Tracheal epithelial cell (primary cell): ENCODE results near the gene FXYD3. TPM values are rescaled to one million over a fixed set of nuclear protein-coding genes. Genes with fewer than 3 reads are reported as not detected.

Experiments used
- total RNA-seq: library from RNA; depleted of rRNA; stranded (reverse); fragments of >200 nt; gene quantifications from 2 replicates; pipeline ENCODE4 v1.2.1, GENCODE V29; 2014

FXYD3 gene, protein sequence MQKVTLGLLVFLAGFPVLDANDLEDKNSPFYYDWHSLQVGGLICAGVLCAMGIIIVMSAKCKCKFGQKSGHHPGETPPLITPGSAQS
- total RNA-seq, result 346 and 846 TPM in 2 replicates

DNA sequence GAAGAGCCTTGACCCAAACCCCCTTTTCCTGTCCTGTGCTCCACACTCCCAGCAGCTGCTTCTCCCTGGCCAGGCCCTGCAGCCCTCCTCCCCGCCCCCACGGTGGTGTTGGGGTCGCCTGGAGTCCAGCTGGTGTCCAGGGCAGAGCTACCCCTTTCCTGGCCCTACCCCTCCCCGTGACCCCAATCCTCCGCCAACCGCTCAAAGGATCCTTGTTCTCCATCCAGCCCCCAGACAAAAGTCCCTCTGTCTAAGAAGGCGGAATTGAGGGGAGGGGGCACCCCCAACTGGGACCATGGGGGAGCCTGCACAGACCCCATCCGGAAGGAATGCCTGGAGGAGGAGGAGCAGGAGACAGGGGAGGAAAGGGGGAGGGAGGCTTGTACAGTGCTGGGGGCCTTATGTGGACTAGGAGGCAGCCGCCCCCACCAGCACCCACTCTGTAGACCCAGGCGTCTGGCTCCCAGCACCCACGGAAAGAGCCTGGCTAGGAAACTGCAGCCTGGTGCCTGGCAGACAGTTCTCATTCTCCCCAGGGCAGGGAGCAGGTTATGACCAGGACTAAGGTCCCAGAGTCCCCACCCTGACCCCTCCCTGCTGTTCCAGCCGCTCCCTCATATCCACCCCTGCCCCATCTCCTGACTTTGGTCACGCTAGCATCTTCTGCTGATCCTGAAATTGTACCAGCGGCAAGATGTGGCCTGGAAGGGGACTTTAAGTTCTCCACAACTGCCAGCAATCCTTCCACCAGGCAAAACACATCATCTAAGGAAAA is at the start of gene FXYD3:
TSS of gene FXYD3 (plus strand) at position 647 of the 775 bp plus-strand sequence. CDS start 3,554 bp downstream, outside the sequence.

DNA sequence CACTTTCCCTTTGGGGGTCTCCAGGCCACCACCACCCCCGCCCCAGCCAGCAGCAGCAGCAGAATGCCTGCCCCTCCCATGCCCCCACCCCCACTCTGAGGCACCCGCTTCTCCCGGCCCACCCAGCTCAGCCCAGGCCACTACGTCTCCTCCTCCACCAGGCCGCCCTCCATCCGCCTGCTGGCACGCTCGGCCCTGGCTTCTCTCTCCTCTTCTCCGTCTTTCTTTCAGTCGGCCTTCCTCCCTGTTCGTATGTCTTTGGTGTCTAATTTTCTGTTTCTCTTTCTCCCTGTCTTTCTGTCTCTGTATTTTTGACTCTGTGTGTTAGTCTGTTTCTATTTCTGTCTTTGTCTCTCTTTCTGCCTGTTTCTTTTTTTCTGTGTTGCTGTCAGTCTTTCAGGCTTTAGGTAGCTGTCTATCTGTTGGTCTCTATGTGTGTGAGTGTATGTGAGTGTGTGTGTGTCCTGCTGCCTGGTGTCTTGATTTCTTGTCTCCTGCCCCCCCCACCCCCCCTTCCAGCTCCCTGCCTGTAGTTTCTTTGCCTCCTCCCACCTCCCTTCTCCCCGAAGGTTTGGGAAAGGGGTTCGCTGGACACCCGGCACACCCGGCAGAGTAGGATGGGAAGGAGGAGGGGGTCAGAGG is 19.1 kb downstream of the FXYD3 start, which contains the start of gene LGI4:
TSS of gene LGI4 (minus strand) at position 459 of the 642 bp plus-strand sequence. CDS start at position 80, 379 bp downstream.

DNA sequence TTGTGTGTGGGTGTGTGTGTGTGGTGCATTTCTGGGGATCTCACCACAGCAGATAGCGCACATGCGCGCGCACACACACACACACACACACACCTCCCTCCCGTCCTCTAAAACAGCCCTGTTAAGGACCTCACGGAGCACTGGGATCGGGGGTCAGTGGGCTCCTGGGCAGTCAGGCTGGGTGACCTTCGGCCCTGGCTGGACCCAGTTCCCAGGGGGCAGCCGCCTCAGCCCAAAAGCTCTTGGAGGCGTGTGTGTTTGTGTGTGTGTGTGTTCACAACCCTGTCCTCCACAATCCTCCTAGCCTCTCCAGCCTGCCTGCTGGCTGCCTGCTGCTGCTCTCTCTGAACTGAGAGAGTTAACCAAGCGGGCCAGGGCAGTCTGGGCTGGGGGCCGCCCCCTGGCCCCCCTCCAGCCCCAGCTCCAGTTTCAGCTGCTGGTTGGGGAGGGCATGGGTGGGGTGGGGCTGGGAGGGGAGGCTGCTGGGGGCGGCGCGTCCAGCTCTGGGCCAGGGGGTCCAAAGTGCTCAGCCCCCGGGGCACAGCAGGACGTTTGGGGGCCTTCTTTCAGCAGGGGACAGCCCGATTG is 22.8 kb downstream of the FXYD3 start, which contains the start of gene FXYD1:
TSS of gene FXYD1 (plus strand) at position 520 of the 588 bp plus-strand sequence. CDS start 1,256 bp downstream, outside the sequence.

DNA sequence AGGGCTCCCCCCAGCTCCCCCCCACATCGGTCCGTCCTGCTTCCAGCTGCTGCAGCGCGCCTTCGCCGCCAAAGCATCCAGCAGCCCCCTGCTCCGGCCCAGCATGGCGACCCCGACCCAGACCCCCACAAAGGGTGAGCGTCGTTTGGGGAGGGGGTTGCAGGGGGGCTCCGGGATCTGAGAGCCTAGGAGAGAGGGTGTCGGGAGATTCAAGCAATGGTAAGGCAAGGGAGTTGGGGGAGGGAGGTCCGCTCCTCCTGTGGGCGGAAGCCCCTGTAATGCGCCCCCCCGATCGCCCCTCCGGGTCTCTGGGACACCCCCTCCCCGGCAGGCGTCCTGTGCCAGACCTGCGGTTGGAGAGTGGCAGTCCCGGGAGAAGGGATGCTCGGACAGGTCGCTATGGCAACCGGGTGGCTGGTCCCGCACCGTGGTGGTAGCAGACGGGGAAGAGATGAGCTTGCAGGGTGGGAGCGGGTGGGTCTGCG is 27.6 kb downstream of the FXYD3 start, which contains the start of gene FXYD7:
TSS of gene FXYD7 (plus strand) at position 25 of the 485 bp plus-strand sequence. CDS start at position 104, 79 bp downstream.

DNA sequence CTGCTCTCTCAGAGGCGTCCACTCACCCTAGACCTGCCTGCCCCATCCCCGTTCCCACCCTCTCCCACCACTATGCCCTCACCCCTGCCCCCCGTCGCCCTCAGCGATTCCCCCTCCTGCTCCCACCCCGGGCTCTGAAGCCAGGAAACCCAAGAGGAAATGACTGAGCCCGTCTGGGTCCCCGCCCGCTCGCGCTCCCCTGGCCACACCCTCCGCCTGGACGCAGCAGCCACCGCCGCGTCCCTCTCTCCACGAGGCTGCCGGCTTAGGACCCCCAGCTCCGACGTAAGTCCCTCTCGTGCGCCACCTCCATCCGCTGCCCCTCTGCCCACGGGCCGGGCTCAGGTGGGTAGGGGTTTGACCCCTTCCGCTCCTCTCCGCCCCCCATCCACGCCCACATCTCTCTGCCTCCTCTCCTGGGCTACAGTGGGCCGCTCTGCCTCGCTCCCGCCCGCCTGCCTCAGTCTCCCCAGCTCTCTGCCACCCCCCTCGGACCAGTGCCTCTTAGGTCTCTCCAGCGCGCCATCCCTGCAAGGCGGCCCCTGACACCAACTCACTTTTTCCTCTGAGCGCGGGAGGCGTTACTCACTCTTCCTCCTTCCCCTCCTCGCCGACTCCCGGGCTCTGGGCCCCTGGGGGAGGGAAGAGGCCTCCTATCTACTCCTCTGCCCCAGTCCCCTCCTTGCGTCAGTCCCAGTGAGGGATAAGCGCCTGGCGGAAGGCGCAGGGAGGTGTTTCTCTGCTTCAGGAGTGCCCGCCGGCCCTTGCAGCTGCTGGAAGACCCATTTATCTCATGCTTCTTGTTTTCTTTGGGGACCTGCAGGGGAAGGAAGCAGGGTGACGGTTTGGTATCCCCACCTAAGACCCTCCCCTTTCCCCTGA is 39.1 kb downstream of the FXYD3 start, which contains the start of gene FXYD5:
TSS of gene FXYD5 (plus strand) at position 211 of the 882 bp plus-strand sequence. CDS start 816 bp downstream, outside the sequence.

Other genes starting within 250 kb of the FXYD3 start
- gene ZNF30, start 188.9 kb upstream of the FXYD3 start, total RNA-seq, result 1.7 and 3.2 TPM in 2 replicates
- 3.4 and 4.1 TPM in 2 replicates for gene ZNF792, start 151.6 kb upstream of the FXYD3 start, total RNA-seq
- 14.5 and 15.4 TPM in 2 replicates for gene GRAMD1A, start 115.5 kb upstream of the FXYD3 start, total RNA-seq
- 0.48 TPM in 1 of 2 replicates, not detected in the other for gene SCN1B, start 85.4 kb upstream of the FXYD3 start, total RNA-seq
- 0.72 TPM in 1 of 2 replicates, not detected in the other for gene HPN, start 74.1 kb upstream of the FXYD3 start, total RNA-seq
- under 0.01 TPM in 1 of 2 replicates, not detected in the other for gene LGI4, start 19.2 kb downstream of the FXYD3 start, total RNA-seq
- not detected in 2 replicates for gene FXYD1, start 23.0 kb downstream of the FXYD3 start, total RNA-seq
- gene FXYD7, start 27.4 kb downstream of the FXYD3 start, total RNA-seq, result not detected in 2 replicates
- 8.2 and 12.8 TPM in 2 replicates for gene FXYD5, start 38.9 kb downstream of the FXYD3 start, total RNA-seq
- gene FAM187B, start 112.9 kb downstream of the FXYD3 start, total RNA-seq, result not detected in 2 replicates
- gene LSR, start 133.2 kb downstream of the FXYD3 start, total RNA-seq, result 45.0 and 50.6 TPM in 2 replicates
- 41.4 and 53.7 TPM in 2 replicates for gene USF2, start 153.1 kb downstream of the FXYD3 start, total RNA-seq
- gene HAMP, start 166.7 kb downstream of the FXYD3 start, total RNA-seq, result under 0.01 TPM in 1 of 2 replicates, not detected in the other
- gene MAG, start 176.3 kb downstream of the FXYD3 start, total RNA-seq, result not detected in 2 replicates
- not detected in 2 replicates for gene CD22, start 213.4 kb downstream of the FXYD3 start, total RNA-seq
- gene FFAR1, start 232.1 kb downstream of the FXYD3 start, total RNA-seq, result under 0.01 TPM in 1 of 2 replicates, not detected in the other
- gene FFAR3, start 242.6 kb downstream of the FXYD3 start, total RNA-seq, result not detected in 2 replicates